Skeletal muscle tissue (tissue), 4 donors: Measurements from ENCODE around the gene NMNAT2. TPM values are rescaled to one million over a fixed set of nuclear protein-coding genes. Genes with fewer than 3 reads are reported as not detected.

Experiments
- H3K27ac ChIP-seq: one replicate; pipeline ENCODE4 v1.7.0; 2013; ENCODE audit warnings: mild to moderate bottlenecking, low read depth, low read length, inconsistent platforms
- H3K27me3 ChIP-seq, 3 donors: one replicate each; pipeline ENCODE4 v1.7.0; 2013; ENCODE audit warnings: low read length in 3 of 3; ENCODE audit not compliant: control insufficient read depth in 3 of 3, insufficient read depth in 3 of 3
- H3K36me3 ChIP-seq, 3 donors: one replicate each; pipeline ENCODE4 v1.7.0; 2013; ENCODE audit warnings: low read length in 3 of 3; ENCODE audit not compliant: control insufficient read depth in 3 of 3, insufficient read depth in 3 of 3
- H3K4me1 ChIP-seq, 3 donors: one replicate each; pipeline ENCODE4 v1.7.0; 2013; ENCODE audit warnings: low read length in 3 of 3, mild to moderate bottlenecking in 3 of 3; ENCODE audit not compliant: control insufficient read depth in 3 of 3, insufficient read depth in 3 of 3
- H3K4me3 ChIP-seq, 3 donors: one replicate each; pipeline ENCODE4 v1.7.0; 2013; ENCODE audit warnings: low read length in 3 of 3
- H3K9ac ChIP-seq, 3 donors: one replicate each; pipeline ENCODE4 v1.7.0; 2013; ENCODE audit warnings: low read length in 3 of 3, mild to moderate bottlenecking in 3 of 3, moderate library complexity in 2 of 3, low read depth in 1 of 3
- H3K9me3 ChIP-seq, 3 donors: one replicate each; pipeline ENCODE4 v1.7.0; 2013; ENCODE audit warnings: low read length in 3 of 3; ENCODE audit not compliant: control insufficient read depth in 3 of 3
- total RNA-seq: library from RNA; depleted of rRNA; stranded (reverse); fragments of >200 nt; gene quantifications from one replicate; pipeline ENCODE4 v1.2.3, GENCODE V29; 2014
- donor health status: Osteomylitis.

Gene NMNAT2
- 0.52 TPM for total RNA-seq

- Histone ChIP-seq H3K4me1 (peaks cover 14 to 17% (median 16%) of the 10 kb centered on the region in 3 donors), H3K4me3 (peak within 1 kb of the TSS; percentile 47 to 65 (median 51)), H3K36me3 (no peaks in the 10 kb centered on the region), H3K9ac (peak within 1 kb of the TSS in 1 of 3 donors; percentile 25), H3K27me3 (peaks cover 45 to 49% (median 46%) of the 10 kb centered on the region in 3 donors), H3K9me3 (no peaks in the 10 kb centered on the region), H3K27ac (no peak within 1 kb of the TSS)
Observed at GRCh38 chr1:183417772-183418491, at the start of gene NMNAT2. TSS of gene NMNAT2 (minus strand) at chr1:183418380. CDS start at chr1:183418267, 113 bp downstream.

GRCh38 chr1:183467687-183468086, 49.5 kb upstream of the NMNAT2 start:
- no peak overlapping the region for H3K27ac ChIP-seq
- H3K9ac ChIP-seq: no peak overlapping the region
- peaks cover 0 to 7% (median 0%) of the 10 kb centered on the region in 3 donors for H3K4me1 ChIP-seq
- H3K27me3 ChIP-seq: peaks cover 0 to 2% (median 0%) of the 10 kb centered on the region in 3 donors
- no peaks in the 10 kb centered on the region for H3K36me3 ChIP-seq
- no peaks in the 10 kb centered on the region for H3K9me3 ChIP-seq
- H3K4me3 ChIP-seq: no peak overlapping the region

DNA sequence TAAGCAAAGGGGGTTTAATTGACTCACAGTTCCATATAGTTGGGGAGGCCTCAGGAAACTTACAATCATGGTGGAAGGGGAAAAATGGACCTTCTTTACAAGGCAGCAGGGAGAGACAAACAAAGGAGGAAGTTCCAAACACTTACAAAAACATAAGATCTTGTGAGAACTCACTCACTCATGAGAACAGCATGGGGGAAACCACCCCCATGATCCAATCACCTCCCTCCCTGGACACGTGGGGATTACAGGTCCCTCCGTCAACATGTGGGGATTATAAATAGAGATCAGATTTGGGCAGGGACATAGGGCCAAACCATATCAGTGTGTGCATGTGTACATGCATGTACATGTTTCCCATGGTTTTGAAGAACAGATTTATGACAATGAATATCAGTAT, 48.6 kb upstream of the NMNAT2 start:
- Histone ChIP-seq H3K36me3 (no peaks in the 10 kb centered on the region), H3K9me3 (no peaks in the 10 kb centered on the region), H3K27ac (no peak overlapping the region), H3K9ac (no peak overlapping the region), H3K27me3 (peaks cover 0 to 2% (median 0%) of the 10 kb centered on the region in 3 donors), H3K4me3 (no peak overlapping the region), H3K4me1 (peaks cover 0 to 4% (median 0%) of the 10 kb centered on the region in 3 donors)

- no peak overlapping the region for H3K4me3 ChIP-seq
- no peak overlapping the region for H3K27ac ChIP-seq
- H3K4me1 ChIP-seq: no peaks in the 10 kb centered on the region
- peaks cover 0 to 2% (median 0%) of the 10 kb centered on the region in 3 donors for H3K27me3 ChIP-seq
- no peaks in the 10 kb centered on the region for H3K9me3 ChIP-seq
- H3K9ac ChIP-seq: no peak overlapping the region
- H3K36me3 ChIP-seq: no peaks in the 10 kb centered on the region
Observed at GRCh38 chr1:183463566-183463965, 45.4 kb upstream of the NMNAT2 start.

GRCh38 chr1:183461350-183461749, 43.2 kb upstream of the NMNAT2 start:
- no peak overlapping the region for H3K27ac ChIP-seq
- no peak overlapping the region for H3K4me3 ChIP-seq
- no peak overlapping the region for H3K9ac ChIP-seq

GRCh38 chr1:183460596-183460995, 42.4 kb upstream of the NMNAT2 start:
- Histone ChIP-seq H3K36me3 (no peaks in the 10 kb centered on the region), H3K27me3 (no peaks in the 10 kb centered on the region), H3K9me3 (no peaks in the 10 kb centered on the region), H3K9ac (no peak overlapping the region), H3K4me1 (no peaks in the 10 kb centered on the region), H3K27ac (no peak overlapping the region), H3K4me3 (no peak overlapping the region)

More at GRCh38 chr1:183461350-183461749, 43.2 kb upstream of the NMNAT2 start:
- no peaks in the 10 kb centered on the region for H3K36me3 ChIP-seq
- H3K27me3 ChIP-seq: peaks cover 0 to 2% (median 0%) of the 10 kb centered on the region in 3 donors
- H3K9me3 ChIP-seq: no peaks in the 10 kb centered on the region
- H3K4me1 ChIP-seq: no peaks in the 10 kb centered on the region

DNA sequence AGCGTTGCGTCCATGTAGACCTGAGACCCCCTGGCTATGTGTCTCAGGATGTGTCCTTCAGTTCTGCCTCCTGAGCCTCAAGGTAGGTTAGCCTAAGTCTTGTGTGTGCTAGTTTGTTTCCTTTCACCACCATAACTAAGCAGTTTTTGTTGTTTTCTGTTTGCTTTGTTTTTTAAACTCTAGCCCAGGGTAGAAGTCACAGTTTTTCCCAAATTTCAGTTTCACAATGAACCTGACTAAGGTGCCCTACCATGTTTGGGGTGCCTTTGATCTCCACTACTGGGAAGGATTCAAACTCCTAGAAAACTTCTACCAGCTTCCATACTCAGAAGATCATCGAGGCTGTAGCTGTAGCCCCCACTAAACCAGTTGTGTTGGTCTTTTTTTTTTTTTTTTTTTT, 39.3 kb upstream of the NMNAT2 start:
- Histone ChIP-seq H3K27me3 (peaks cover 0 to 6% (median 0%) of the 10 kb centered on the region in 3 donors), H3K9ac (no peak overlapping the region), H3K9me3 (no peaks in the 10 kb centered on the region), H3K4me3 (no peak overlapping the region), H3K36me3 (no peaks in the 10 kb centered on the region), H3K4me1 (no peaks in the 10 kb centered on the region), H3K27ac (no peak overlapping the region)

DNA sequence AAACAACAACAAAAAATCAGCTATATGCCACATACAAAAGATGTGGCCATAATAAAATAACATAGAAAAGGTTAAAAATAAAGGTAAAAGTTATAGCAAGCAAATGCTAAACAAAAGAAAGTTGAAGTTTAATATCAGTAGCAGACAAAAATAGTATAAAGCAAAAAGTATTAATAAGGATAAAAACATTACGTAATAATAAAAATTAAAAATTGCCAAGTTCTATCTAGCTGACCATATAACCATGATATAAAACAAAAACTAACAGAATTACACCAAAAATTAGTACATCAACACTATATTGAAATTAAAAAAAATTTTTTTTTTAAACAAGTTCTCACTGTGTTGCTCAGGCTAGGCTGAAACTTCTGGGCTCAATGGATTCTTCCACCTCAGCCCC, 38.6 kb upstream of the NMNAT2 start:
- Histone ChIP-seq H3K36me3 (no peaks in the 10 kb centered on the region), H3K9ac (no peak overlapping the region), H3K27me3 (peaks cover 0 to 6% (median 0%) of the 10 kb centered on the region in 3 donors), H3K9me3 (no peaks in the 10 kb centered on the region), H3K4me3 (no peak overlapping the region), H3K4me1 (no peaks in the 10 kb centered on the region), H3K27ac (no peak overlapping the region)

DNA sequence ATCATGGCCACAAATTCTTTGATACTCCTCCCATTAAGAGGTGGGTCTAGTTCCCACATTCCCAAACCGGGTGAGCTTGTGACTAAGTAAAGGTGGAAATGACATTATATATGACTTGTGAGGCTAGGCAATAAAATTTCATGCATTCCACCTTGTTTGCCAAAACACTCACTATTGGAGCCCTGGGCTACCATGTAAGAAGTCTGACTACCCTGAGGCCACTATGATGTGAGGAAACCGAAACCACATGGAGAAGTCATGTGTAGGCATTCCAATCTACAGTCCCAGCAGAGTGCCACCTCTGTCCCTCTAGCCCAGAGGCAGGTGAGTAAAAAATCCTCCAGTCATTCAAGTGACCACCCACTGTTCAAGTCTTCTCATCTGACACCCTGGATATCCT, 36.2 kb upstream of the NMNAT2 start:
- no peaks in the 10 kb centered on the region for H3K4me1 ChIP-seq
- H3K4me3 ChIP-seq: no peak overlapping the region
- no peaks in the 10 kb centered on the region for H3K9me3 ChIP-seq
- no peak overlapping the region for H3K27ac ChIP-seq
- no peaks in the 10 kb centered on the region for H3K36me3 ChIP-seq
- no peak overlapping the region for H3K9ac ChIP-seq
- peaks cover 0 to 6% (median 0%) of the 10 kb centered on the region in 3 donors for H3K27me3 ChIP-seq

DNA sequence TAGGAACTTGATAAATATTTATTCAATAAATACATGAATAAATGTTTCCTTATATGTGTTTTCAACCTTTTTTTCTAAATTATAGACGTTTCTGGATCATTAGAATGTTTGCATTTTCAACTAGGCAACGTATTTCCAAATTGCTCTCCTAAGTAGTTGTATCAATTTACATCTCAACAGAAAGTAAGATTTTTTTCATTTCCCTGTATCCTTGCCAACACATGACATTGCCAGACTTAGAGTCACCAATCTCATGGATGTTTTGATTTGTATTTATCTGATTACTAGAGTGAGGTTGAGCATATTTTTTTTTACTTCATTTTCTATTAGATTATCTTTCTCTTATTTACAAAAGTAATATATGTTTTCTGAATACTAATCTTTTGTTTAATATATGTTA, 31.9 kb upstream of the NMNAT2 start:
- peaks cover 0 to 6% (median 0%) of the 10 kb centered on the region in 3 donors for H3K27me3 ChIP-seq
- no peaks in the 10 kb centered on the region for H3K9me3 ChIP-seq
- no peak overlapping the region for H3K27ac ChIP-seq
- no peak overlapping the region for H3K4me3 ChIP-seq
- H3K9ac ChIP-seq: no peak overlapping the region
- no peaks in the 10 kb centered on the region for H3K4me1 ChIP-seq
- H3K36me3 ChIP-seq: no peaks in the 10 kb centered on the region
